ENCODE measurements around the gene SEMA6B.
"Not testable (repeated sequence)": the region's sequence is repeated elsewhere in the genome, so short reads cannot be mapped to it uniquely, and the experiment has no call there.

SEMA6B gene

GRCh38 chr19:4596033-4596904 is 36.8 kb upstream of the SEMA6B start:
- no peak for DNase-seq (ENCODE audit: low spot score)
- POLR2A ChIA-PET (ENCODE audit: low non-redundant PET): no interaction called here
- TF ChIP-seq CTCF (conservative IDR thresholded peaks at IDR 0.05; ENCODE audit: low read depth): no peak
- CTCF ChIA-PET: interaction anchor here (0.7 to 0.9 kb wide), 2 partner anchors 37 to 629 kb away, joined by 3 to 4 read pairs; no protein-coding TSS in a partner anchor
- no peak overlapping the region for H3K27ac ChIP-seq

DNA sequence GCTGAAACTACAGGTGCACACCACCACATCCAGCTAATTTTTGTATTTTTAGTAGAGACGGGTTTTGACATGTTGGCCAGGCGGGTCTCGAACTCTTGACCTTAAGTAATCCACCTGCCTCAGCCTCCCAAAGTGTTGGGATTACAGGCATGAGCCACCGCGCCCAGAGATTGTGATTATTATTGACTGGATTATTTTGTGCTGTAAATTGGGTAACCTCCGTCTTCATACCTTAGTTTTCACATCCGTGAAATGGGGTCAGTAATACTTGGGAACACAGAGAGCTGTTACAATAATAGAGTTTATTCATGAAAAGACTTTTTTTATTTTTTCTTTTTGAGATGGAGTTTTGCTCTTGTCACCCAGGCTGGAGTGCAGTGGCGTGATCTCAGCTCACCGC is 35.7 kb upstream of the SEMA6B start:
- POLR2A ChIA-PET (ENCODE audit: low non-redundant PET); DNase-seq (ENCODE audit: low spot score): not testable (repeated sequence)
- CTCF ChIA-PET: interaction anchor here (0.6 to 0.7 kb wide), 2 partner anchors 19 to 630 kb away, joined by 3 read pairs; no protein-coding TSS in a partner anchor
- peak overlapping the region; percentile 87 for H3K27ac ChIP-seq

DNA sequence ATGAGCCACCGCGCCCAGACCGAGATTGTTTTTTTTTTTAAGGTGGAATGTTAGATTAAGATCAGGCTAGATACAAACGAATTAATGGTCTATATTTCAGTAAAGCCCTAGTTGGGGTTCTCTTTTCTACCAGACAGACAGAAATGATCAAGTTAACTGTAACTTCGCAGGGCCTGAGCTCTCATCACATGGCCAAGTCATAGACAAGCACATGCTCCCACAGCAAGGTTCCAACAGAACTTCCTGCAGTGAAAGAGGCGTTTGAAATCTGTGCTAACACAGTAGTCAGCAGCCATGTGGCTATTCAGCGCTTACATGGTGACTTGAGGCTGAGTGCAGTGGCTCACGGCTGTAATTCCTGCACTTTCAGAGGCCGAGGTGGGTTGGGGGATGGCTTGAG is 34.7 kb upstream of the SEMA6B start:
- no peak for DNase-seq (ENCODE audit: low spot score)
- POLR2A ChIA-PET (ENCODE audit: low non-redundant PET): no interaction called here
- peak overlapping the region; percentile 87 for H3K27ac ChIP-seq
- CTCF ChIA-PET: interaction anchor here (0.6 to 1.4 kb wide), 3 partner anchors 18 to 320 kb away, joined by 3 to 5 read pairs (median 4); no protein-coding TSS in a partner anchor
- no peak for TF ChIP-seq CTCF (conservative IDR thresholded peaks at IDR 0.05; ENCODE audit: low read depth)

- CTCF ChIA-PET: interaction anchor here (0.6 to 1.4 kb wide), 4 partner anchors 17 to 320 kb away, joined by 3 to 5 read pairs (median 4); no protein-coding TSS in a partner anchor
- DNase-seq (ENCODE audit: low spot score): peak; percentile 91
Observed at GRCh38 chr19:4593409-4593851, 33.9 kb upstream of the SEMA6B start.

DNA sequence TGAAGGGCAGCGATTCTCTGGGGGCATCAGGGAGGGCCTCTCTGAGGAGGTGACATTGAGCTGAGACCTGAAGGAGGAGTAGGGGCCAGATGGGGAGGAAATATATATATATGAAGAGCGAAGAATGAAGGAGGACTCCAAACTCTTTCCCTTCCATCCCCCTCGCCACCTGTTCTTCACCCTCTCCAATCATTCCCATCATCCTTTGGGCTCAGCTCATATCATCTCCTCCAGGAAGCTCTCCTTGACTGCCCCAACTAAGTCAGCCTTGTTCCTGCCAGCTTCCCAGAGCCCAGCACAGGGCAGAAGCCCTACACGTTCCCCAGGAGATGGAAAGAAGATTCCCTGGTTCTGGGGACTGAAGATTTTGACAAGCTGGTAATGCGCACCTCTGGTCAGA is 33.0 kb upstream of the SEMA6B start:
- POLR2A ChIA-PET (ENCODE audit: low non-redundant PET): no interaction called here
- CTCF ChIA-PET: no interaction called here
- peak overlapping the region; percentile 87 for H3K27ac ChIP-seq
- no peak for DNase-seq (ENCODE audit: low spot score)
- TF ChIP-seq CTCF (conservative IDR thresholded peaks at IDR 0.05; ENCODE audit: low read depth): no peak

More at GRCh38 chr19:4593409-4593851, 33.9 kb upstream of the SEMA6B start:
- TF ChIP-seq CTCF (conservative IDR thresholded peaks at IDR 0.05; ENCODE audit: low read depth): no peak
- H3K27ac ChIP-seq: peak overlapping the region; percentile 87
- POLR2A ChIA-PET (ENCODE audit: low non-redundant PET): no interaction called here

DNA sequence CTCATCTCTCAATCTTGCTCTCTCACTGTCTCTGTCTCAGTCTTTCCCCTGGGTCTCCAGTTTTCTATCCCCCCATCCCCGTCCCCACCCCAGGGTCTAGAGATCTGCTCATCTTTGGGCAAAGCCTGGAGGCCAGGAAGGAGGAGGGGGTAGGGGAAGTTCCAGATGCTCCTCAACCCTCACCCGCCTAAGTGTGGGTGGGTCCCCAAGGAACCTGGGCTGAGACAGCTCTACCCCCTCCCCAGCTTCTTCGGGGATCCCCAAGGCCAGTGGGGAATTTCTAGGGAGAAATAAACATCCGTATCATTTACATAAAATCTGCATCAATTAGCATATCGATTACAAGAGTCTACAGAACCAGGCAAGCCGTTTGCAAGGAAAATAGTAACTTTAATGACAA is 31.8 kb upstream of the SEMA6B start:
- H3K27ac ChIP-seq: no peak overlapping the region
- no peak for TF ChIP-seq CTCF (conservative IDR thresholded peaks at IDR 0.05; ENCODE audit: low read depth)
- no peak for DNase-seq (ENCODE audit: low spot score)
- ChIA-PET CTCF (interaction anchor here (0.7 kb wide), 1 partner anchor 13 kb away, joined by 3 read pairs; no protein-coding TSS in a partner anchor), POLR2A (ENCODE audit: low non-redundant PET) (no interaction called here)

DNA sequence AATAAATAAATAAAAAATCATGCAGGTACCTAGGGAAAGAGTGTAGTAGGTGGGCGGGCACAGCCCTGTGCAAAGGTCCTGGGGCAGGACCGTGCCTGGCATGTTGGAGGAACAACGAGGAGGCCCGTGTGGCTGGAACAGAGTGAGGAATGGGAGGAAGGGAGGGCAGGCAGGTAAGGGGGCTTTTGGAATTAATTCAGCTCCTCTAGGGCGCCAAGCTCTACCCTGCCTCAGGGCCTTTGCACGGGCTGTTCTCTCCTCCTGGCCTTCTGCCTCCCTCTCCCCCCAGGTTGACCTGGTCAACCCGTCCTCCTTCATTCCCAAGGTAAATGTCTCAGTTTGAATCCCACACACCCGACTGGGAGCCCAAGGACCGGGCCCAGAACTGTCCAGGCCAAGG is 31.1 kb upstream of the SEMA6B start:
- POLR2A ChIA-PET (ENCODE audit: low non-redundant PET): no interaction called here
- no peak overlapping the region for H3K27ac ChIP-seq

More for the DNA sequence above, 31.1 kb upstream of the SEMA6B start:
- no peak for TF ChIP-seq CTCF (conservative IDR thresholded peaks at IDR 0.05; ENCODE audit: low read depth)
- DNase-seq (ENCODE audit: low spot score): no peak
- CTCF ChIA-PET: interaction anchor here (0.6 to 0.7 kb wide), 2 partner anchors 26 to 29 kb away, joined by 3 to 4 read pairs; no protein-coding TSS in a partner anchor
